NB4 (cell line): ENCODE measurements around the gene XPO5.

Experiments
- POLR2A ChIP-seq: IDR thresholded peaks from 2 replicates; pipeline ENCODE4 v1.6.1; 2011; ENCODE audit warnings: mild to moderate bottlenecking; ENCODE audit not compliant: insufficient read length; ENCODE audit errors: extremely low read depth
- TF ChIP-seq, protein P1 (sequence below): IDR thresholded peaks from one replicate; pipeline ENCODE4 v1.5.1; 2012; ENCODE audit warnings: low read depth, low read length

DNA sequence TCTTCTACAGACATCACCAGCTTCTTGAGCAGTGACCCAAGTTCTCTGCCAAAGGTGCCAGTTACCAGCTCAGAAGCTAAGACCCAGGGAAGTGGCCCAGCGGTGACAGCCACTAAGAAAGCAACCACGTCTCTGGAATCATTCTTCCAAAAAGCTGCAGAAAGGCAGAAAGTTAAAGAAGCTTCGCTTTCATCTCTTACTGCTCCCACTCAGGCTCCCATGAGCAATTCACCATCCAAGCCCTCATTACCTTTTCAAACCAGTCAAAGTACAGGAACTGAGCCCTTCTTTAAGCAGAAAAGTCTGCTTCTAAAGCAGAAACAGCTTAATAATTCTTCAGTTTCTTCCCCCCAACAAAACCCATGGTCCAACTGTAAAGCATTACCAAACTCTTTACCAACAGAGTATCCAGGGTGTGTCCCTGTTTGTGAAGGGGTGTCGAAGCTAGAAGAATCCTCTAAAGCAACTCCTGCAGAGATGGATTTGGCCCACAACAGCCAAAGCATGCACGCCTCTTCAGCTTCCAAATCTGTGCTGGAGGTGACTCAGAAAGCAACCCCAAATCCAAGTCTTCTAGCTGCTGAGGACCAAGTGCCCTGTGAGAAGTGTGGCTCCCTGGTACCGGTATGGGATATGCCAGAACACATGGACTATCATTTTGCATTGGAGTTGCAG lies 38.0 kb upstream of the XPO5 start:
- TF ChIP-seq POLR2A = no peak
- TF ChIP-seq, protein P1, sequence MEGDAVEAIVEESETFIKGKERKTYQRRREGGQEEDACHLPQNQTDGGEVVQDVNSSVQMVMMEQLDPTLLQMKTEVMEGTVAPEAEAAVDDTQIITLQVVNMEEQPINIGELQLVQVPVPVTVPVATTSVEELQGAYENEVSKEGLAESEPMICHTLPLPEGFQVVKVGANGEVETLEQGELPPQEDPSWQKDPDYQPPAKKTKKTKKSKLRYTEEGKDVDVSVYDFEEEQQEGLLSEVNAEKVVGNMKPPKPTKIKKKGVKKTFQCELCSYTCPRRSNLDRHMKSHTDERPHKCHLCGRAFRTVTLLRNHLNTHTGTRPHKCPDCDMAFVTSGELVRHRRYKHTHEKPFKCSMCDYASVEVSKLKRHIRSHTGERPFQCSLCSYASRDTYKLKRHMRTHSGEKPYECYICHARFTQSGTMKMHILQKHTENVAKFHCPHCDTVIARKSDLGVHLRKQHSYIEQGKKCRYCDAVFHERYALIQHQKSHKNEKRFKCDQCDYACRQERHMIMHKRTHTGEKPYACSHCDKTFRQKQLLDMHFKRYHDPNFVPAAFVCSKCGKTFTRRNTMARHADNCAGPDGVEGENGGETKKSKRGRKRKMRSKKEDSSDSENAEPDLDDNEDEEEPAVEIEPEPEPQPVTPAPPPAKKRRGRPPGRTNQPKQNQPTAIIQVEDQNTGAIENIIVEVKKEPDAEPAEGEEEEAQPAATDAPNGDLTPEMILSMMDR = no peak
